ENCODE data around the gene CYP21A2.
"Not testable (repeated sequence)": the region's sequence is repeated elsewhere in the genome, so short reads cannot be mapped to it uniquely, and the experiment has no call there.

DNA sequence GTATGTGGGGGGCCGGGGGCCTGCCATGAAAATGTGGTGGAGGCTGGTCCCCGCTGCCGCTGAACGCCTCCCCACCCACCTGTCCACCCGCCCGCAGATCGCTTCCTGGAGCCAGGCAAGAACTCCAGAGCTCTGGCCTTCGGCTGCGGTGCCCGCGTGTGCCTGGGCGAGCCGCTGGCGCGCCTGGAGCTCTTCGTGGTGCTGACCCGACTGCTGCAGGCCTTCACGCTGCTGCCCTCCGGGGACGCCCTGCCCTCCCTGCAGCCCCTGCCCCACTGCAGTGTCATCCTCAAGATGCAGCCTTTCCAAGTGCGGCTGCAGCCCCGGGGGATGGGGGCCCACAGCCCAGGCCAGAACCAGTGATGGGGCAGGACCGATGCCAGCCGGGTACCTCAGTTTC lies 30.2 kb upstream of the CYP21A2 start:
- TF ChIP-seq EZH2 (IDR thresholded peaks at IDR 0.05; ENCODE audit: borderline replicate concordance, control insufficient read depth, low read depth, low read length); POLR2A (IDR thresholded peaks at IDR 0.05; ENCODE audit: low read depth, low read length); POLR2AphosphoS2 (IDR thresholded peaks at IDR 0.05; ENCODE audit: low read depth, low read length); POLR2AphosphoS5 (IDR thresholded peaks at IDR 0.05; ENCODE audit: low read length); YY1 (IDR thresholded peaks at IDR 0.05; ENCODE audit: low read depth, low read length); NFXL1 (IDR thresholded peaks at IDR 0.05; ENCODE audit: borderline replicate concordance); ZZZ3 (IDR thresholded peaks at IDR 0.05; ENCODE audit: control insufficient read depth, insufficient read length, low read depth); HDAC2 (IDR thresholded peaks at IDR 0.05): not testable (repeated sequence)
- TF ChIP-seq, protein P1, sequence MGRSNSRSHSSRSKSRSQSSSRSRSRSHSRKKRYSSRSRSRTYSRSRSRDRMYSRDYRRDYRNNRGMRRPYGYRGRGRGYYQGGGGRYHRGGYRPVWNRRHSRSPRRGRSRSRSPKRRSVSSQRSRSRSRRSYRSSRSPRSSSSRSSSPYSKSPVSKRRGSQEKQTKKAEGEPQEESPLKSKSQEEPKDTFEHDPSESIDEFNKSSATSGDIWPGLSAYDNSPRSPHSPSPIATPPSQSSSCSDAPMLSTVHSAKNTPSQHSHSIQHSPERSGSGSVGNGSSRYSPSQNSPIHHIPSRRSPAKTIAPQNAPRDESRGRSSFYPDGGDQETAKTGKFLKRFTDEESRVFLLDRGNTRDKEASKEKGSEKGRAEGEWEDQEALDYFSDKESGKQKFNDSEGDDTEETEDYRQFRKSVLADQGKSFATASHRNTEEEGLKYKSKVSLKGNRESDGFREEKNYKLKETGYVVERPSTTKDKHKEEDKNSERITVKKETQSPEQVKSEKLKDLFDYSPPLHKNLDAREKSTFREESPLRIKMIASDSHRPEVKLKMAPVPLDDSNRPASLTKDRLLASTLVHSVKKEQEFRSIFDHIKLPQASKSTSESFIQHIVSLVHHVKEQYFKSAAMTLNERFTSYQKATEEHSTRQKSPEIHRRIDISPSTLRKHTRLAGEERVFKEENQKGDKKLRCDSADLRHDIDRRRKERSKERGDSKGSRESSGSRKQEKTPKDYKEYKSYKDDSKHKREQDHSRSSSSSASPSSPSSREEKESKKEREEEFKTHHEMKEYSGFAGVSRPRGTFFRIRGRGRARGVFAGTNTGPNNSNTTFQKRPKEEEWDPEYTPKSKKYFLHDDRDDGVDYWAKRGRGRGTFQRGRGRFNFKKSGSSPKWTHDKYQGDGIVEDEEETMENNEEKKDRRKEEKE (IDR thresholded peaks at IDR 0.05) = not testable (repeated sequence)
- TF ChIP-seq, protein P2, sequence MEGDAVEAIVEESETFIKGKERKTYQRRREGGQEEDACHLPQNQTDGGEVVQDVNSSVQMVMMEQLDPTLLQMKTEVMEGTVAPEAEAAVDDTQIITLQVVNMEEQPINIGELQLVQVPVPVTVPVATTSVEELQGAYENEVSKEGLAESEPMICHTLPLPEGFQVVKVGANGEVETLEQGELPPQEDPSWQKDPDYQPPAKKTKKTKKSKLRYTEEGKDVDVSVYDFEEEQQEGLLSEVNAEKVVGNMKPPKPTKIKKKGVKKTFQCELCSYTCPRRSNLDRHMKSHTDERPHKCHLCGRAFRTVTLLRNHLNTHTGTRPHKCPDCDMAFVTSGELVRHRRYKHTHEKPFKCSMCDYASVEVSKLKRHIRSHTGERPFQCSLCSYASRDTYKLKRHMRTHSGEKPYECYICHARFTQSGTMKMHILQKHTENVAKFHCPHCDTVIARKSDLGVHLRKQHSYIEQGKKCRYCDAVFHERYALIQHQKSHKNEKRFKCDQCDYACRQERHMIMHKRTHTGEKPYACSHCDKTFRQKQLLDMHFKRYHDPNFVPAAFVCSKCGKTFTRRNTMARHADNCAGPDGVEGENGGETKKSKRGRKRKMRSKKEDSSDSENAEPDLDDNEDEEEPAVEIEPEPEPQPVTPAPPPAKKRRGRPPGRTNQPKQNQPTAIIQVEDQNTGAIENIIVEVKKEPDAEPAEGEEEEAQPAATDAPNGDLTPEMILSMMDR (IDR thresholded peaks at IDR 0.05 in 2 of 3, conservative IDR thresholded peaks at IDR 0.05 in 1 of 3; ENCODE audit: control insufficient read depth in 2 of 3, extremely low read depth in 1 of 3, insufficient read depth in 1 of 3, low read depth in 3 of 3, low read length in 3 of 3) = not testable (repeated sequence)
- TF ChIP-seq, protein P3, sequence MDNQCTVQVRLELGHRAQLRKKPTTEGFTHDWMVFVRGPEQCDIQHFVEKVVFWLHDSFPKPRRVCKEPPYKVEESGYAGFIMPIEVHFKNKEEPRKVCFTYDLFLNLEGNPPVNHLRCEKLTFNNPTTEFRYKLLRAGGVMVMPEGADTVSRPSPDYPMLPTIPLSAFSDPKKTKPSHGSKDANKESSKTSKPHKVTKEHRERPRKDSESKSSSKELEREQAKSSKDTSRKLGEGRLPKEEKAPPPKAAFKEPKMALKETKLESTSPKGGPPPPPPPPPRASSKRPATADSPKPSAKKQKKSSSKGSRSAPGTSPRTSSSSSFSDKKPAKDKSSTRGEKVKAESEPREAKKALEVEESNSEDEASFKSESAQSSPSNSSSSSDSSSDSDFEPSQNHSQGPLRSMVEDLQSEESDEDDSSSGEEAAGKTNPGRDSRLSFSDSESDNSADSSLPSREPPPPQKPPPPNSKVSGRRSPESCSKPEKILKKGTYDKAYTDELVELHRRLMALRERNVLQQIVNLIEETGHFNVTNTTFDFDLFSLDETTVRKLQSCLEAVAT (IDR thresholded peaks at IDR 0.05) = not testable (repeated sequence)
- TF ChIP-seq, protein P4, sequence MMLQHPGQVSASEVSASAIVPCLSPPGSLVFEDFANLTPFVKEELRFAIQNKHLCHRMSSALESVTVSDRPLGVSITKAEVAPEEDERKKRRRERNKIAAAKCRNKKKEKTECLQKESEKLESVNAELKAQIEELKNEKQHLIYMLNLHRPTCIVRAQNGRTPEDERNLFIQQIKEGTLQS (IDR thresholded peaks at IDR 0.05; ENCODE audit: borderline replicate concordance, extremely low read depth, low read depth, low read length) = not testable (repeated sequence)
